Muscle layer of colon (tissue), 2 donors: ENCODE data around the gene STK25.

Experiments used
- H3K27ac ChIP-seq: one replicate; pipeline ENCODE4 v1.7.0; 2013; ENCODE audit warnings: low read depth, mild to moderate bottlenecking, low read length, moderate library complexity
- H3K27me3 ChIP-seq, 2 donors: one replicate each; pipeline ENCODE4 v1.7.0; 2013; ENCODE audit warnings: low read length in 2 of 2, mild to moderate bottlenecking in 2 of 2; ENCODE audit not compliant: insufficient read depth in 2 of 2, control insufficient read depth in 1 of 2
- H3K36me3 ChIP-seq: one replicate; pipeline ENCODE4 v1.7.0; 2013; ENCODE audit warnings: mild to moderate bottlenecking, low read length; ENCODE audit not compliant: insufficient read depth
- H3K4me1 ChIP-seq: one replicate; pipeline ENCODE4 v1.7.0; 2013; ENCODE audit warnings: mild to moderate bottlenecking, low read length; ENCODE audit not compliant: insufficient read depth
- H3K4me3 ChIP-seq, 2 donors: one replicate each; pipeline ENCODE4 v1.7.0; 2013; ENCODE audit warnings: low read length in 2 of 2, low read depth in 1 of 2, mild to moderate bottlenecking in 1 of 2, moderate library complexity in 1 of 2
- H3K9ac ChIP-seq: one replicate; pipeline ENCODE4 v1.7.0; 2013; ENCODE audit warnings: low read length
- H3K9me3 ChIP-seq: one replicate; pipeline ENCODE4 v1.7.0; 2013; ENCODE audit warnings: mild to moderate bottlenecking, low read length
- donor health status: abdominal sarcoma.
- donor health status: Adenocarcinoma of cecum.

Gene STK25

GRCh38 chr2:241505781-241506201, 2.6 kb downstream of the STK25 start:
- H3K4me3 ChIP-seq: no peak overlapping the region
- peaks cover 7% of the 10 kb centered on the region for H3K36me3 ChIP-seq
- H3K9me3 ChIP-seq: no peaks in the 10 kb centered on the region
- peaks cover 28% of the 10 kb centered on the region for H3K4me1 ChIP-seq
- H3K9ac ChIP-seq: no peak overlapping the region
- H3K27ac ChIP-seq: no peak overlapping the region
- no peaks in the 10 kb centered on the region for H3K27me3 ChIP-seq

GRCh38 chr2:241505086-241505780, 3.2 kb downstream of the STK25 start:
- Histone ChIP-seq H3K27me3 (no peaks in the 10 kb centered on the region), H3K4me3 (no peak overlapping the region), H3K9ac (no peak overlapping the region), H3K9me3 (no peaks in the 10 kb centered on the region), H3K27ac (no peak overlapping the region), H3K4me1 (peaks cover 28% of the 10 kb centered on the region), H3K36me3 (peaks cover 10% of the 10 kb centered on the region)

- Histone ChIP-seq H3K27me3 (no peaks in the 10 kb centered on the region), H3K4me1 (peaks cover 20% of the 10 kb centered on the region), H3K36me3 (peaks cover 10% of the 10 kb centered on the region), H3K9ac (no peak overlapping the region), H3K4me3 (no peak overlapping the region), H3K27ac (no peak overlapping the region), H3K9me3 (no peaks in the 10 kb centered on the region)
Measured at GRCh38 chr2:241503776-241504392, 4.5 kb downstream of the STK25 start.

- Histone ChIP-seq H3K4me1 (peaks cover 19% of the 10 kb centered on the region), H3K9me3 (no peaks in the 10 kb centered on the region), H3K4me3 (no peak overlapping the region), H3K27ac (no peak overlapping the region), H3K9ac (no peak overlapping the region), H3K36me3 (peaks cover 13% of the 10 kb centered on the region), H3K27me3 (no peaks in the 10 kb centered on the region)
Measured at GRCh38 chr2:241502281-241502680, 6.1 kb downstream of the STK25 start.

GRCh38 chr2:241501551-241501950, 6.8 kb downstream of the STK25 start:
- H3K4me1 ChIP-seq: peaks cover 11% of the 10 kb centered on the region
- H3K4me3 ChIP-seq: no peak overlapping the region
- H3K27ac ChIP-seq: no peak overlapping the region
- peaks cover 13% of the 10 kb centered on the region for H3K36me3 ChIP-seq
- H3K27me3 ChIP-seq: no peaks in the 10 kb centered on the region
- no peak overlapping the region for H3K9ac ChIP-seq
- H3K9me3 ChIP-seq: no peaks in the 10 kb centered on the region

- Histone ChIP-seq H3K36me3 (peaks cover 13% of the 10 kb centered on the region), H3K27ac (no peak overlapping the region), H3K27me3 (no peaks in the 10 kb centered on the region), H3K9ac (no peak overlapping the region), H3K4me3 (no peak overlapping the region), H3K4me1 (peaks cover 9% of the 10 kb centered on the region), H3K9me3 (no peaks in the 10 kb centered on the region)
Measured at GRCh38 chr2:241501099-241501541, 7.3 kb downstream of the STK25 start.

- no peaks in the 10 kb centered on the region for H3K9me3 ChIP-seq
- H3K36me3 ChIP-seq: peaks cover 17% of the 10 kb centered on the region
- no peaks in the 10 kb centered on the region for H3K27me3 ChIP-seq
- no peak overlapping the region for H3K27ac ChIP-seq
- H3K4me1 ChIP-seq: peaks cover 3% of the 10 kb centered on the region
- H3K9ac ChIP-seq: no peak overlapping the region
- no peak overlapping the region for H3K4me3 ChIP-seq
Measured at GRCh38 chr2:241500431-241500975, 7.9 kb downstream of the STK25 start.

- peaks cover 20% of the 10 kb centered on the region for H3K36me3 ChIP-seq
- no peak overlapping the region for H3K4me3 ChIP-seq
- no peak overlapping the region for H3K27ac ChIP-seq
- H3K4me1 ChIP-seq: no peaks in the 10 kb centered on the region
- no peaks in the 10 kb centered on the region for H3K9me3 ChIP-seq
- no peak overlapping the region for H3K9ac ChIP-seq
- no peaks in the 10 kb centered on the region for H3K27me3 ChIP-seq
Measured at GRCh38 chr2:241500016-241500415, 8.4 kb downstream of the STK25 start.

- no peak overlapping the region for H3K9ac ChIP-seq
- peaks cover 25% of the 10 kb centered on the region for H3K36me3 ChIP-seq
- no peaks in the 10 kb centered on the region for H3K9me3 ChIP-seq
- H3K4me1 ChIP-seq: no peaks in the 10 kb centered on the region
- H3K27me3 ChIP-seq: no peaks in the 10 kb centered on the region
- H3K4me3 ChIP-seq: no peak overlapping the region
- H3K27ac ChIP-seq: no peak overlapping the region
Measured at GRCh38 chr2:241499146-241499965, 9.0 kb downstream of the STK25 start.

GRCh38 chr2:241498115-241499070, 10.0 kb downstream of the STK25 start:
- Histone ChIP-seq H3K27ac (no peak overlapping the region), H3K9me3 (no peaks in the 10 kb centered on the region), H3K4me3 (no peak overlapping the region), H3K9ac (no peak overlapping the region), H3K36me3 (peaks cover 30% of the 10 kb centered on the region), H3K4me1 (no peaks in the 10 kb centered on the region), H3K27me3 (no peaks in the 10 kb centered on the region)
